Breast epithelium (tissue), 3 donors: Measurements from ENCODE around the gene ASPA.

Experiments used
- POLR2A ChIP-seq: fragments of 450-650 bp; IDR thresholded peaks from one replicate; pipeline ENCODE4 v1.6.1; 2016; ENCODE audit warnings: antibody characterized with exemption, mild to moderate bottlenecking, moderate library complexity
- POLR2AphosphoS5 ChIP-seq, 3 donors: sonication (generic); formaldehyde crosslinking; IDR thresholded peaks; one replicate each; pipeline ENCODE4 v1.6.1; 2017; ENCODE audit warnings: antibody characterized with exemption in 3 of 3
- TF ChIP-seq, protein P1 (sequence below), 3 donors: fragments of 450-650 bp; IDR thresholded peaks; one replicate each; pipeline ENCODE4 v1.5.1; 2016 to 2017; ENCODE audit warnings: antibody characterized with exemption in 3 of 3, mild to moderate bottlenecking in 3 of 3, moderate library complexity in 3 of 3

DNA sequence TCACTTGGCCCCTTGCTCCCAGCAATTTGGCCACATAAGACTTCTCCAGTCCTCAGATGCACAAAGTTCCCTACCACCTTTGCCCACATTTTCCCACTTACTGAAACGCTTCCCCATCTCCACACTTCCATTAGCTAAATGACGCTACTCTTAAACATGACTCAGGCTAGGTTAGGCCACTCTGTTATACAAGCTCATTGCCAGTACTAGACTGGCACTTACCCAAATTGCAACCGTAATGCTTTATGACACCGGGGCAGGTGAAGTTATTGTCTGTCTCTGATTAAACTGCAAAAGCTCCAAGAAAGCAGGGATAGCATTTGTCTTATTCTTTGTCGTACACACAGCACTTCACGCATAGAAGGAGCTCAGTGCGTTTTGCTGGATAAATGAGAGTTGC, 29.2 kb downstream of the ASPA start:
- TF ChIP-seq, protein P1, sequence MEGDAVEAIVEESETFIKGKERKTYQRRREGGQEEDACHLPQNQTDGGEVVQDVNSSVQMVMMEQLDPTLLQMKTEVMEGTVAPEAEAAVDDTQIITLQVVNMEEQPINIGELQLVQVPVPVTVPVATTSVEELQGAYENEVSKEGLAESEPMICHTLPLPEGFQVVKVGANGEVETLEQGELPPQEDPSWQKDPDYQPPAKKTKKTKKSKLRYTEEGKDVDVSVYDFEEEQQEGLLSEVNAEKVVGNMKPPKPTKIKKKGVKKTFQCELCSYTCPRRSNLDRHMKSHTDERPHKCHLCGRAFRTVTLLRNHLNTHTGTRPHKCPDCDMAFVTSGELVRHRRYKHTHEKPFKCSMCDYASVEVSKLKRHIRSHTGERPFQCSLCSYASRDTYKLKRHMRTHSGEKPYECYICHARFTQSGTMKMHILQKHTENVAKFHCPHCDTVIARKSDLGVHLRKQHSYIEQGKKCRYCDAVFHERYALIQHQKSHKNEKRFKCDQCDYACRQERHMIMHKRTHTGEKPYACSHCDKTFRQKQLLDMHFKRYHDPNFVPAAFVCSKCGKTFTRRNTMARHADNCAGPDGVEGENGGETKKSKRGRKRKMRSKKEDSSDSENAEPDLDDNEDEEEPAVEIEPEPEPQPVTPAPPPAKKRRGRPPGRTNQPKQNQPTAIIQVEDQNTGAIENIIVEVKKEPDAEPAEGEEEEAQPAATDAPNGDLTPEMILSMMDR (IDR thresholded peaks at IDR 0.05) = no peak
- TF ChIP-seq POLR2AphosphoS5 (IDR thresholded peaks at IDR 0.05) (no peak), POLR2A (no peak)
